Measurements from ENCODE around the gene SLC18A3. TPM values are rescaled to one million over a fixed set of nuclear protein-coding genes. Genes with fewer than 3 reads are reported as not detected.

Gene SLC18A3
- total RNA-seq, 1 experiment from 2014 or later, result not detected

GRCh38 chr10:49631975-49632374, 21.9 kb downstream of the SLC18A3 start:
- Mint-ChIP-seq H3K4me3 (ENCODE audit: low read depth, unreplicated experiment) (no peak overlapping the region), H3K36me3 (ENCODE audit: insufficient read depth, unreplicated experiment) (no peaks in the 10 kb centered on the region), H3K27me3 (ENCODE audit: unreplicated experiment) (peaks cover 22% of the 10 kb centered on the region), H3K9me3 (ENCODE audit: low read depth, unreplicated experiment) (no peaks in the 10 kb centered on the region), H3K4me1 (ENCODE audit: low read depth, unreplicated experiment) (no peaks in the 10 kb centered on the region), H3K27ac (ENCODE audit: unreplicated experiment) (no peak overlapping the region)
- BruUV-seq (replicated peaks), result no TSS peak
- CTCF ChIA-PET, result no interaction called here
- TF ChIP-seq CTCF (IDR thresholded peaks at IDR 0.05; ENCODE audit: unreplicated experiment), result no peak
- DNase-seq, result no peak
- intact Hi-C loops (cut with micrococcal nuclease; ENCODE audit: unreplicated experiment), result no loop called here

GRCh38 chr10:49632406-49633317, 22.6 kb downstream of the SLC18A3 start:
- no peaks in the 10 kb centered on the region for H3K4me1 Mint-ChIP-seq (ENCODE audit: low read depth, unreplicated experiment)
- intact Hi-C loops (cut with micrococcal nuclease; ENCODE audit: unreplicated experiment), result no loop called here
- peaks cover 29% of the 10 kb centered on the region for H3K27me3 Mint-ChIP-seq (ENCODE audit: unreplicated experiment)
- TF ChIP-seq CTCF (IDR thresholded peaks at IDR 0.05; ENCODE audit: unreplicated experiment), result no peak
- no peak for DNase-seq
- no peak overlapping the region for H3K27ac Mint-ChIP-seq (ENCODE audit: unreplicated experiment)
- no peaks in the 10 kb centered on the region for H3K9me3 Mint-ChIP-seq (ENCODE audit: low read depth, unreplicated experiment)
- H3K36me3 Mint-ChIP-seq (ENCODE audit: insufficient read depth, unreplicated experiment), result no peaks in the 10 kb centered on the region
- BruUV-seq (replicated peaks), result no TSS peak
- CTCF ChIA-PET, result no interaction called here
- no peak overlapping the region for H3K4me3 Mint-ChIP-seq (ENCODE audit: low read depth, unreplicated experiment)

- DNase-seq, result no peak
- Mint-ChIP-seq H3K4me3 (ENCODE audit: low read depth, unreplicated experiment) (no peak overlapping the region), H3K27me3 (ENCODE audit: unreplicated experiment) (peaks cover 37% of the 10 kb centered on the region), H3K4me1 (ENCODE audit: low read depth, unreplicated experiment) (no peaks in the 10 kb centered on the region), H3K9me3 (ENCODE audit: low read depth, unreplicated experiment) (no peaks in the 10 kb centered on the region), H3K36me3 (ENCODE audit: insufficient read depth, unreplicated experiment) (no peaks in the 10 kb centered on the region), H3K27ac (ENCODE audit: unreplicated experiment) (no peak overlapping the region)
- CTCF ChIA-PET, result no interaction called here
- TF ChIP-seq CTCF (IDR thresholded peaks at IDR 0.05; ENCODE audit: unreplicated experiment), result no peak
- intact Hi-C loops (cut with micrococcal nuclease; ENCODE audit: unreplicated experiment), result no loop called here
- BruUV-seq (replicated peaks), result no TSS peak
Observed at GRCh38 chr10:49633327-49634068, 23.4 kb downstream of the SLC18A3 start.

- CTCF ChIA-PET, result no interaction called here
- no peak overlapping the region for H3K27ac Mint-ChIP-seq (ENCODE audit: unreplicated experiment)
- BruUV-seq (replicated peaks), result no TSS peak
- H3K27me3 Mint-ChIP-seq (ENCODE audit: unreplicated experiment), result peaks cover 43% of the 10 kb centered on the region
- no peak for TF ChIP-seq CTCF (IDR thresholded peaks at IDR 0.05; ENCODE audit: unreplicated experiment)
- no peaks in the 10 kb centered on the region for H3K9me3 Mint-ChIP-seq (ENCODE audit: low read depth, unreplicated experiment)
- no peak for DNase-seq
- H3K4me1 Mint-ChIP-seq (ENCODE audit: low read depth, unreplicated experiment), result no peaks in the 10 kb centered on the region
- H3K4me3 Mint-ChIP-seq (ENCODE audit: low read depth, unreplicated experiment), result no peak overlapping the region
- intact Hi-C loops (cut with micrococcal nuclease; ENCODE audit: unreplicated experiment), result no loop called here
- no peaks in the 10 kb centered on the region for H3K36me3 Mint-ChIP-seq (ENCODE audit: insufficient read depth, unreplicated experiment)
Observed at GRCh38 chr10:49634069-49634660, 24.1 kb downstream of the SLC18A3 start.

Data from Calu3 (cell line).